Osteocyte (in vitro differentiated cells): ENCODE measurements around the gene CETP. TPM values are rescaled to one million over a fixed set of nuclear protein-coding genes. Genes with fewer than 3 reads are reported as not detected.
"Not testable (repeated sequence)": the region's sequence is repeated elsewhere in the genome, so short reads cannot be mapped to it uniquely, and the experiment has no call there.

Source experiments
- DNase-seq: peaks from one replicate; pipeline ENCODE4 v3.0.0; 2021; ENCODE audit warnings: mixed read lengths; ENCODE audit not compliant: unreplicated experiment; ENCODE audit errors: extremely low spot score
- H3K27ac Mint-ChIP-seq: one replicate; pipeline ENCODE4 v1.8.0; 2021; ENCODE audit warnings: mild to moderate bottlenecking, mixed read lengths; ENCODE audit not compliant: unreplicated experiment
- H3K27me3 Mint-ChIP-seq: one replicate; pipeline ENCODE4 v1.8.0; 2021; ENCODE audit warnings: mixed read lengths; ENCODE audit not compliant: unreplicated experiment
- H3K36me3 Mint-ChIP-seq: one replicate; pipeline ENCODE4 v1.8.0; 2021; ENCODE audit warnings: mixed read lengths; ENCODE audit not compliant: unreplicated experiment
- H3K4me1 Mint-ChIP-seq: one replicate; pipeline ENCODE4 v1.8.0; 2021; ENCODE audit warnings: mixed read lengths; ENCODE audit not compliant: unreplicated experiment
- H3K4me3 Mint-ChIP-seq: one replicate; pipeline ENCODE4 v1.8.0; 2021; ENCODE audit warnings: mild to moderate bottlenecking, moderate library complexity, mixed read lengths; ENCODE audit not compliant: unreplicated experiment
- H3K9me3 Mint-ChIP-seq: one replicate; pipeline ENCODE4 v1.8.0; 2021; ENCODE audit warnings: mixed read lengths; ENCODE audit not compliant: unreplicated experiment
- CTCF ChIP-seq: fragments of 200-600 bp; sonication (generic); IDR thresholded peaks from 2 replicates; pipeline ENCODE4 v1.5.0; 2021; ENCODE audit warnings: antibody characterized with exemption, mild to moderate bottlenecking, moderate library complexity
- total RNA-seq: library from RNA; stranded (reverse); gene quantifications from 2 replicates; pipeline ENCODE4 v1.2.1, GENCODE V29; 2021

CETP gene
- total RNA-seq, 1 donor from 2014 or later, result not detected

- H3K4me1 Mint-ChIP-seq, result peaks cover 4% of the 10 kb centered on the region
- no peaks in the 10 kb centered on the region for H3K9me3 Mint-ChIP-seq
- no peak for DNase-seq
- no peak overlapping the region for H3K4me3 Mint-ChIP-seq
- no peak overlapping the region for H3K27ac Mint-ChIP-seq
- no peaks in the 10 kb centered on the region for H3K36me3 Mint-ChIP-seq
- peaks cover 7% of the 10 kb centered on the region for H3K27me3 Mint-ChIP-seq
- TF ChIP-seq CTCF, result no peak
Observed at GRCh38 chr16:56973294-56973689, 11.5 kb downstream of the CETP start.

GRCh38 chr16:56973899-56974298 is 12.1 kb downstream of the CETP start:
- H3K27ac Mint-ChIP-seq, H3K27me3 Mint-ChIP-seq, H3K36me3 Mint-ChIP-seq, H3K4me1 Mint-ChIP-seq, H3K4me3 Mint-ChIP-seq, DNase-seq, H3K9me3 Mint-ChIP-seq: not testable (repeated sequence)

DNA sequence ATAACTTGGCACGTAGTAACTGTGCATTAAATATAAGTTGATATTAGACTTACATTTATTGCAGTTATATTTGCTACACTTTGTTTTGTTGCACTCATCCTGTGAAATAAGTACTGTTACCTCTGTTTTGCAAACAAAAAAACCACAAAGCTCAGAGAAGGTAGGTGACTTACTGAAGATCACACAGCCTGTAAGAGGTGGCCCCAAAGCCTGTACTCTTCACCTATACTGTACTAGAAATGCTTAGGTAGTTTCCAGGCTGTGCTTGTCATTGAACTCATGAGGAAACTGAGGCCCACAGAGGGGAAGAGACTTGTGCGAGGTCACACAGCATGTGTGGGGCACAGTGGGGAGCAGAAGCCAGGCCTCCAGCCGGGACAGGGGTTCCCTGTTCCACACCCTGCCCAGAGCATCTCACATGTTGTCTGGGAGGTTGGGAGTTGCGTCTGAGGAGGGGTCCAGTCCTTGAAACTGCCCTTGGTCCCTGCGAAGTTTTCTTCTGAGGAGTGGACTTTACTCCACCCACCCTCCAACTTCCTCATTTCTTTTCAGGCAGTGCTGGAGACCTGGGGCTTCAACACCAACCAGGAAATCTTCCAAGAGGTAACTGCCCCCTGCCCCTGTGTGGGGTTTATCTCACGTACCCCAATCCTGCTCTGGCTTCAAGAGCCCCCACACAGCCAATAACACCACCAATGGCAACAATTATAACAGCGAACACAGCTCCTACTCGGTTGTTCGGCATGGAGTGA is 13.0 kb downstream of the CETP start:
- no peak for DNase-seq
- Mint-ChIP-seq H3K27ac (no peak overlapping the region), H3K36me3 (no peaks in the 10 kb centered on the region), H3K4me1 (peaks cover 4% of the 10 kb centered on the region), H3K27me3 (peaks cover 7% of the 10 kb centered on the region), H3K4me3 (no peak overlapping the region), H3K9me3 (no peaks in the 10 kb centered on the region)
- no peak for TF ChIP-seq CTCF

DNA sequence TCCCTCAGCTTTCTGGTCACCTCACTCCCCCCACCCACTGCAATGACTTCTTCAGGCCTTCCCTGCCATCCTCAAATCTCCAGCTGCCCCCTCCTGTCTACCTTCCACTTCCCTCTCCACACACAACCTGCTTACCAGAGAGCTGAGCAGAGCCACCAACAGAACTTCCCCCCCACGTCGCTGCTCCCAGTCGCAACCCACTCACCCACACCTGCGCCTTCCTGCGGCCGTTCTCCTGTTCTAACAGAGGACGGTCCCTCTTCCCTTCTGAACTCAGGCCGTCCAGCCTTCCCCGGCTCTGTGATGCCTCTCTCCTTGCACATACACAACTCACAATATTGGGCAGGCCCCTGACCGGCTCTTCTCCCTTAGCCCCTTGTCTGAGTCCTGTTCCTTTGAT is 14.0 kb downstream of the CETP start:
- H3K27me3 Mint-ChIP-seq, result peaks cover 5% of the 10 kb centered on the region
- H3K4me1 Mint-ChIP-seq, result peaks cover 4% of the 10 kb centered on the region
- no peak for TF ChIP-seq CTCF
- no peak overlapping the region for H3K4me3 Mint-ChIP-seq
- no peaks in the 10 kb centered on the region for H3K36me3 Mint-ChIP-seq
- no peak for DNase-seq
- H3K9me3 Mint-ChIP-seq, result no peaks in the 10 kb centered on the region
- no peak overlapping the region for H3K27ac Mint-ChIP-seq

DNA sequence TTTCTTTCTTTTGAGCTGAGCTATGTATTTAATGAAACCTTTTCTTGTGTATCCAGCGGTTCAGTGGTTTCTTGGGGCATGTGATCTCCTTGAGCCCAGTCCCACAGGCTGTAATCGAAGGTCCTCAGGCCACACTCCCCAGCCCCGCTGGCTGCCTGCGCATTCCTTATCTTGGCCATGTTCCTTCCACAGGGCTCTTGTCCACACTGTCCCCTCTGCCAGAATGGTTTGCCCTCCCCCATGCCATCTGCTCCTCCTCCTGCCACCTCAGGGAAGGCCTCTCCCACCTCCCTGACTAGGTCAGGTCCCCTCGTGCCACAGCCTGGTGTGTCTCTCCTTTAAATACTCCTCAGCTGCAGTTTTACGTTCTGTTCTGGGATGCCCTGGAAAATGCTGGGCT is 15.5 kb downstream of the CETP start:
- Mint-ChIP-seq H3K9me3 (no peaks in the 10 kb centered on the region), H3K27me3 (no peaks in the 10 kb centered on the region), H3K27ac (no peak overlapping the region), H3K4me3 (no peak overlapping the region), H3K4me1 (peaks cover 7% of the 10 kb centered on the region), H3K36me3 (no peaks in the 10 kb centered on the region)
- no peak for TF ChIP-seq CTCF
- DNase-seq, result no peak
